PFSK-1 (cell line): Measurements from ENCODE around the gene HDAC4.

Experiments used
- SIN3A ChIP-seq: IDR thresholded peaks from 2 replicates; pipeline ENCODE4 v1.6.1; 2012; ENCODE audit warnings: mild to moderate bottlenecking, low read length, moderate library complexity, borderline replicate concordance; ENCODE audit not compliant: insufficient read depth
- TF ChIP-seq, protein P1 (sequence below), 2 experiments: IDR thresholded peaks; 2 replicates each; pipeline versions ENCODE4 v1.6.1 to v1.8.0; 2011 to 2012; ENCODE audit warnings: low read depth in 2 of 2, low read length in 2 of 2, control low read depth in 1 of 2, inconsistent platforms in 1 of 2, mild to moderate bottlenecking in 1 of 2, moderate library complexity in 1 of 2; ENCODE audit not compliant: insufficient read depth in 1 of 2

DNA sequence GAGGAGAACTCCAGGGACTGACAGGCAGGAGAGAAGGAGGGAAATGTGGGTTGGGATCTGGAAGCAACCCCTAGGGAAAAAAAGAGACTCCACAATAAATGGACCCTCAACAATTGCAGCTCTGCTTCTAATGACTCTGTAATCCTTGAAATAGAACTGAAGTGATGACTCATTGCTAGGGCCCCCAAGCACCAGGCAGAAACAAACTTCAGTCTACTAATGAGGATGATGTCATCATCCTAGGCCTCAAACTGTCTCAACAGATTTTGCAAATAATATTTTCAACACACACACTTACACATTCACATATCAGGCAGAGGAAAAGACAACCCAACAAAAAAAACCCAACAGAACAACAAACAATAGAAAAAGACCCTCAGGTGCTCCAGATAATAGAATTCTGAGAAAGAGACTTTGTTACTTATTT, 143.3 kb downstream of the HDAC4 start:
- TF ChIP-seq, protein P1, sequence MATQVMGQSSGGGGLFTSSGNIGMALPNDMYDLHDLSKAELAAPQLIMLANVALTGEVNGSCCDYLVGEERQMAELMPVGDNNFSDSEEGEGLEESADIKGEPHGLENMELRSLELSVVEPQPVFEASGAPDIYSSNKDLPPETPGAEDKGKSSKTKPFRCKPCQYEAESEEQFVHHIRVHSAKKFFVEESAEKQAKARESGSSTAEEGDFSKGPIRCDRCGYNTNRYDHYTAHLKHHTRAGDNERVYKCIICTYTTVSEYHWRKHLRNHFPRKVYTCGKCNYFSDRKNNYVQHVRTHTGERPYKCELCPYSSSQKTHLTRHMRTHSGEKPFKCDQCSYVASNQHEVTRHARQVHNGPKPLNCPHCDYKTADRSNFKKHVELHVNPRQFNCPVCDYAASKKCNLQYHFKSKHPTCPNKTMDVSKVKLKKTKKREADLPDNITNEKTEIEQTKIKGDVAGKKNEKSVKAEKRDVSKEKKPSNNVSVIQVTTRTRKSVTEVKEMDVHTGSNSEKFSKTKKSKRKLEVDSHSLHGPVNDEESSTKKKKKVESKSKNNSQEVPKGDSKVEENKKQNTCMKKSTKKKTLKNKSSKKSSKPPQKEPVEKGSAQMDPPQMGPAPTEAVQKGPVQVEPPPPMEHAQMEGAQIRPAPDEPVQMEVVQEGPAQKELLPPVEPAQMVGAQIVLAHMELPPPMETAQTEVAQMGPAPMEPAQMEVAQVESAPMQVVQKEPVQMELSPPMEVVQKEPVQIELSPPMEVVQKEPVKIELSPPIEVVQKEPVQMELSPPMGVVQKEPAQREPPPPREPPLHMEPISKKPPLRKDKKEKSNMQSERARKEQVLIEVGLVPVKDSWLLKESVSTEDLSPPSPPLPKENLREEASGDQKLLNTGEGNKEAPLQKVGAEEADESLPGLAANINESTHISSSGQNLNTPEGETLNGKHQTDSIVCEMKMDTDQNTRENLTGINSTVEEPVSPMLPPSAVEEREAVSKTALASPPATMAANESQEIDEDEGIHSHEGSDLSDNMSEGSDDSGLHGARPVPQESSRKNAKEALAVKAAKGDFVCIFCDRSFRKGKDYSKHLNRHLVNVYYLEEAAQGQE (IDR thresholded peaks at IDR 0.05; ENCODE audit: insufficient read depth in 1 of 2, low read depth in 2 of 2, low read length in 2 of 2), result no peak
- TF ChIP-seq SIN3A, result no peak
